Upper lobe of right lung (tissue), 1 donor: ENCODE data around the gene SPAG4. TPM values are rescaled to one million over a fixed set of nuclear protein-coding genes. Genes with fewer than 3 reads are reported as not detected.

ENCODE experiments used
- ATAC-seq: fragments of 200-7000 bp; cut with Tn5 transposase; one replicate; pipeline ENCODE4 v1.9.1; 2020; ENCODE audit warnings: mild to moderate bottlenecking, moderate library complexity
- DNase-seq: peaks from one replicate; pipeline ENCODE4 v3.0.0-alpha.2; 2020
- H3K27ac ChIP-seq: fragments of 200-600 bp; one replicate; pipeline ENCODE4 v1.8.0; 2022
- H3K27me3 ChIP-seq: fragments of 200-600 bp; one replicate; pipeline ENCODE4 v1.8.0; 2022; ENCODE audit warnings: mild to moderate bottlenecking
- H3K36me3 ChIP-seq: fragments of 200-600 bp; one replicate; pipeline ENCODE4 v1.8.0; 2022
- H3K4me1 ChIP-seq: fragments of 200-600 bp; one replicate; pipeline ENCODE4 v1.8.0; 2022
- H3K4me3 ChIP-seq: fragments of 200-600 bp; one replicate; pipeline ENCODE4 v1.8.0; 2022; ENCODE audit warnings: mild to moderate bottlenecking
- H3K9me3 ChIP-seq: fragments of 200-600 bp; one replicate; pipeline ENCODE4 v1.8.0; 2022
- CTCF ChIP-seq: fragments of 200-600 bp; IDR thresholded peaks from one replicate; pipeline ENCODE4 v1.8.0; 2022; ENCODE audit warnings: antibody characterized with exemption
- intact Hi-C: fragments of 100-400 bp; cut with DNase I; formaldehyde crosslinking; loops from one replicate; pipeline ENCODE4 v1.11.0; 2022
- total RNA-seq: library from RNA; stranded (reverse); fragmentation: NEBNext Ultra II Directional; extraction: Animal tissue kit (Norgen Biotek cat#: 25700); gene quantifications from one replicate; pipeline ENCODE4 v1.2.1, GENCODE V29; 2021
- donor health status: DM: no; HTN: yes; CAD: no; lungs with severe emphysema.

Gene SPAG4
- total RNA-seq, 1 donor from 2014 or later, result 2.9 TPM

GRCh38 chr20:35599776-35600120, 15.9 kb upstream of the SPAG4 start:
- Histone ChIP-seq H3K4me3 (no peak overlapping the region), H3K36me3 (no peaks in the 10 kb centered on the region), H3K27me3 (peaks cover 15% of the 10 kb centered on the region), H3K4me1 (peaks cover 13% of the 10 kb centered on the region), H3K9me3 (no peaks in the 10 kb centered on the region), H3K27ac (no peak overlapping the region)
- ATAC-seq, result no peak
- DNase-seq, result no peak
- TF ChIP-seq CTCF, result no peak
- intact Hi-C loops, result no loop called here

DNA sequence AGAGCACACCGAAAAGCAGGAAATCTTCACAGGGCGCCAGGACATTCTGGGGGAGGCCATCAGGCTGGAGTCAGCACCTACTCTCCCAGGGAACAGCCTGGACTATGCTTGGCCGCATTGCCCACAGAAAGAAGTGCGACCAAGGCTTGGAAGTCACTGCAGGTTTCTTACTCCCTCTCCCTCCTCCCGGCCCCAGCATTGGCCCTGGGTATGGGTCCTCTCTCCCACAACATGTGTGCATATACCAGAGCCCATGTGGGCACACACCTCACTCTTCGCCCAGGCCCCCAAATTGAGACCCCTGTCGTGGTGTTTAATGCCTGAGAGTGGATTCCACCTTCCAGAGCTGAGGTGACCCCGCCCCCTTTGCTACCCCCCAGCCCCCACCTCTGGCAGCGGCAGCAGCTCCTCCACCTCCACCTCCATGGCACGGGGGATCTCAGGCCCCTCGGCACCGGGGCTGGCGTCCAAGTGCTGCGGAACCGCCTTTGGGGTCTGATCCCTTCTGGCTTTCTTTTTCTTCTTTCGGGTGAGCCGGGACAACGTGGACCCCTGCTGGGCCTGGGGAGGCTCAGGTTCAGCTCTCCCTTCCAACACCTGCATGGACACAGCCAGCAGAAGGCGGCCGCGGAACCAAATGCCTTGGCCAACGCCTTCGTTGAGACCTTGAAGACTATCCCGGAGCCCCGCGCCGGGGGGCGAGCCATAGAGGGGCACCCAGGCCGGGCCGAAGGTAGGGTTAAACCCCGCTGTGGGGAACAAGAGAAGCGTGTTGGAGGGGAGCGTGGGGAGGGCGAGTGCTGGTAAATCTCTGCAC, 15.2 kb upstream of the SPAG4 start:
- DNase-seq (no peak), ATAC-seq (no peak)
- peaks cover 15% of the 10 kb centered on the region for H3K27me3 ChIP-seq
- H3K9me3 ChIP-seq, result no peaks in the 10 kb centered on the region
- intact Hi-C loops, result no loop called here
- no peak for TF ChIP-seq CTCF
- no peaks in the 10 kb centered on the region for H3K36me3 ChIP-seq
- H3K27ac ChIP-seq, result no peak overlapping the region
- H3K4me3 ChIP-seq, result peak overlapping the region; percentile 48
- peaks cover 13% of the 10 kb centered on the region for H3K4me1 ChIP-seq

DNA sequence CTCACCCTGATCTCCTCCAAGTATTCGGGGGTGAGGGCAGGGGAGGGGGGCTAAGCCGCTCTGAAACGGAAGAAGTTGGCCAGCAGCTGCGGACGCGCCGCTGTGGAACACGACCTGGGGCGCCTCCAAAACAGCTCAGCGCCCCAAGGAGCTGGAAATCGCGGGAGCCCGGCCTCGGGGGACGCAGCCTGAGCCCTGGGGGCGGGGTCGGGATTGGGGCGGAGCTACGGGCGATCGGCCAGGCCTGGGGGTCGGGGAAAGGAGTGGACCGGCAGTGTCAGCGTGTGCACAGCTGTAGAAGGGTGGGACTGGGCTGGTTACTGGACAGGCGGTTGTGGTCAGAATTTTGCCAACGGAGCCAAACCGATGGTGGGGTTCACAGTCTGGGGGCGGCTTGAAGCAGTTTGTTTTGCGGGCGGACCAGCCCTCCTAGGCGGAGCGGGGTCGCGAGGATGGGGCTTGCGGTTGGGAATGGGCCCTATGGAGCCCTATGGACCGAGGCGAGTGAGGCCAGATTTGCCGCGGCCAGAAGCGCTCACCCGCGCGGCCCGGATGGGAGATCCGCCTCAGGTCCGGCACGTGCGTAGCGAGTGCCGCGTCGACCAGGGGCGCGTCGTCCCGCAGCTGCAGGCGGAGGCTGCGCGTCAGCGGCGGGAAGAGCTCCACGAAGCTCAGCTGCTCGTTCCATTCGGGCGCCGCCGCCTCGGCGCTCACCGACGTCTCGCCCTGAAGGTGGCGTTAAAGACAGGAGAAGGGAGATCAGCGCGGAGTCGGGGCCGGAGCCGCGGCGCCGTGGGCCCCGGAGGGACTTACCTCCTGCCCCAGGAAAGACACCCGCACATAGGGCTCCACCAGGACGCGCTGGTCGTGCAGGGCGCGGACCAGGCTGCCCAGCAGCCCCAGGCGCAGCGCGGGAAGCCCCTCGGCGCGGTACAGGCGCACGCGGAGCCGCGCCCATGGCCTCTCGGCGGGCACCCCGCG, 14.3 kb upstream of the SPAG4 start:
- H3K27ac ChIP-seq, result no peak overlapping the region
- intact Hi-C loops, result no loop called here

DNA sequence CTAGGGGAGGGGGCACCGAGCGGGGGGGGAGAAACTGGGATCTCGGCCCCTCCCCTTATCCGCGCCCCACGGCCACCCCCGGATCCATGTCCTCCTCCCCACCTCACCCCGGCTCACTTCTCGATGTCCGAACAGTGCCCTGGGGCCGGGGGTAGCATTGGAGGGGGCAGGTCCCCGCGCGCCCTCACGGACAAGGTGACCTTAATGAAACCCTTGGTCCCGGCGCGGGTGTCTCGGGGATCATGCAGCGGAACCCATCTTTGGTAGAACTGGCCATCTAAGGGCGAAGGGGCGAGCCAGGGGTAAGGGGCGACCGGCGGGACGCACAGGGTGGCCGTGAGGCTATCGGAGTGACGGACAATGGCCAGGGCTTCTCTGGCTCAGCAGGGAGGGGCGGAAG, 13.6 kb upstream of the SPAG4 start:
- intact Hi-C loops, result no loop called here
- no peaks in the 10 kb centered on the region for H3K9me3 ChIP-seq
- ATAC-seq (no peak), DNase-seq (no peak)
- H3K36me3 ChIP-seq, result no peaks in the 10 kb centered on the region
- no peak for TF ChIP-seq CTCF
- no peak overlapping the region for H3K27ac ChIP-seq
- H3K4me3 ChIP-seq, result peak overlapping the region; percentile 48
- H3K27me3 ChIP-seq, result peaks cover 15% of the 10 kb centered on the region
- H3K4me1 ChIP-seq, result peaks cover 13% of the 10 kb centered on the region

More for the DNA sequence above, 14.3 kb upstream of the SPAG4 start:
- H3K9me3 ChIP-seq, result no peaks in the 10 kb centered on the region
- H3K36me3 ChIP-seq, result no peaks in the 10 kb centered on the region
- H3K4me3 ChIP-seq, result peak overlapping the region; percentile 48
- peak; percentile 51 for TF ChIP-seq CTCF
- DNase-seq, result peak; percentile 91
- peaks cover 13% of the 10 kb centered on the region for H3K4me1 ChIP-seq
- peak; percentile 90 for ATAC-seq
- peaks cover 15% of the 10 kb centered on the region for H3K27me3 ChIP-seq

GRCh38 chr20:35602851-35603495, 12.7 kb upstream of the SPAG4 start:
- peaks cover 15% of the 10 kb centered on the region for H3K27me3 ChIP-seq
- H3K4me1 ChIP-seq, result peaks cover 13% of the 10 kb centered on the region
- H3K27ac ChIP-seq, result no peak overlapping the region
- DNase-seq (no peak), ATAC-seq (no peak)
- no peaks in the 10 kb centered on the region for H3K9me3 ChIP-seq
- TF ChIP-seq CTCF, result no peak
- no peak overlapping the region for H3K4me3 ChIP-seq
- no peaks in the 10 kb centered on the region for H3K36me3 ChIP-seq
- intact Hi-C loops, result no loop called here
